Ovary (tissue), 9 donors: Measurements from ENCODE around the gene VIPR1. TPM values are rescaled to one million over a fixed set of nuclear protein-coding genes. Genes with fewer than 3 reads are reported as not detected.
"Not testable (repeated sequence)": the region's sequence is repeated elsewhere in the genome, so short reads cannot be mapped to it uniquely, and the experiment has no call there.

ENCODE experiments used
- DNase-seq, 5 donors: peaks; one replicate each; pipeline ENCODE4 v3.0.0-alpha.2; 2019 to 2020
- H3K27ac ChIP-seq, 2 donors: fragments of 200-600 bp; one replicate each; pipeline versions ENCODE4 v1.5.1 to v1.8.0; 2019 to 2022
- H3K27me3 ChIP-seq: fragments of 200-600 bp; one replicate; pipeline ENCODE4 v1.8.0; 2022
- H3K36me3 ChIP-seq: fragments of 200-600 bp; sonication (generic); one replicate; pipeline ENCODE4 v1.5.1; 2019
- H3K4me1 ChIP-seq: one replicate; pipeline ENCODE4 v1.8.1; 2013; ENCODE audit warnings: mild to moderate bottlenecking, moderate library complexity; ENCODE audit not compliant: insufficient read depth
- H3K4me3 ChIP-seq: fragments of 200-600 bp; sonication (generic); one replicate; pipeline ENCODE4 v1.5.1; 2017
- H3K9me3 ChIP-seq, 2 donors: fragments of 200-600 bp in 1 of 2; sonication (generic) in 1 of 2; one replicate each; pipeline versions ENCODE4 v1.5.1 to v1.8.1; 2013 to 2019; ENCODE audit warnings: mild to moderate bottlenecking in 1 of 2, moderate library complexity in 1 of 2
- EP300 ChIP-seq: sonication (generic); formaldehyde crosslinking; IDR thresholded peaks from one replicate; pipeline ENCODE4 v1.6.1; 2017; ENCODE audit warnings: antibody characterized with exemption
- POLR2A ChIP-seq: fragments of 450-650 bp; IDR thresholded peaks from one replicate; pipeline ENCODE4 v1.6.1; 2017; ENCODE audit warnings: antibody characterized with exemption, mild to moderate bottlenecking, moderate library complexity
- WGBS, 3 donors: extraction: QIAGEN DNeasy Blood & Tissue Kit in 1 of 3; methylation state at CpG; one replicate each; pipeline versions ENCODE4 v1.1.5 to v1.1.7; 2013 to 2017; 5-methylcytosine and 5-hydroxymethylcytosine counted together
- intact Hi-C, 4 donors: fragments of 100-400 bp; cut with DNase I; formaldehyde crosslinking; loops; one replicate each; pipeline versions ENCODE4 v1.11.0 to v1.15.1; 2022 to 2023
- polyA plus RNA-seq, 2 donors: library from polyadenylated mRNA; stranded (reverse); fragments of 200-250 nt in 1 of 2; fragments of 350-450 nt in 1 of 2; fragmentation: Illumina TruSeq in 1 of 2; extraction: RNeasy Lipid Tissue Mini Kit (QIAGEN cat#74804) in 1 of 2; gene quantifications; one replicate each; pipeline ENCODE4 v1.2.3, GENCODE V29; 2013 to 2014
- total RNA-seq, 7 donors: library from RNA; depleted of rRNA in 2 of 7; stranded (reverse); fragments of >200 nt in 2 of 7; fragmentation: NEBNext Ultra II Directional in 3 of 7; extraction: Animal tissue kit (Norgen Biotek cat#: 25700) in 3 of 7; gene quantifications; one replicate each; pipeline versions ENCODE4 v1.1.0 to v1.2.4, GENCODE V29; 2016 to 2023
- TF ChIP-seq, protein P1 (sequence below), 3 donors: fragments of 450-650 bp in 2 of 3; fragments of 200-600 bp in 1 of 3; IDR thresholded peaks; one replicate each; pipeline versions ENCODE4 v1.5.1 to v1.8.0; 2016 to 2022; ENCODE audit warnings: antibody characterized with exemption in 3 of 3, mild to moderate bottlenecking in 1 of 3
- donor health status: DM: no; HTN: no; CAD: no; lungs with moderate emphysema.
- donor health status: DM: no; HTN: no; CAD: no.
- donor health status: Bipolar disorder and iron deficiency.
- donor health status: DM: yes; HTN: yes; CAD: no.
- donor health status: DM: no; HTN: no; CAD: no.
- donor health status: DM: yes; HTN: yes; CAD: no.

The VIPR1 gene
- total and polyA plus RNA-seq, 9 donors: 0.12 to 2.2 (median 0.47) TPM

DNA sequence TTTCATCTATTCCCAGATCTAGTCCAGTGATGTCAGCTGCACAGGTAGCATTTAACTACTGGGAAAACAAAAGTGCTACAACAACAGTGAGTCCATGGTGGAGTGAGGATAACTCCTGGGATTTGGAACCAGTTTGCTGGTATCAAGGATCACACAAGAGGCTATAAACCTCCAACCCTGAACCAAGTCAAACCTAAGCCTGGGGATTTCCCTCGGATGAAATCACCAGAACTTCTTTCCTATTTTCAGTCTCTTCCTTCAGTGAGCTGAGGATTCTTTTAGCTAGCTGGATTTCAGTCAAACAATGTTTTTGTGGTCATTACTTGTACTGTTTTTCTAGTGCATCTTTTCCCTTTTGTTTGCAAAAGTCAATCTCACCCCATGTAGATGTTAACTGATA, 47.8 kb downstream of the VIPR1 start:
- TF ChIP-seq, protein P1, sequence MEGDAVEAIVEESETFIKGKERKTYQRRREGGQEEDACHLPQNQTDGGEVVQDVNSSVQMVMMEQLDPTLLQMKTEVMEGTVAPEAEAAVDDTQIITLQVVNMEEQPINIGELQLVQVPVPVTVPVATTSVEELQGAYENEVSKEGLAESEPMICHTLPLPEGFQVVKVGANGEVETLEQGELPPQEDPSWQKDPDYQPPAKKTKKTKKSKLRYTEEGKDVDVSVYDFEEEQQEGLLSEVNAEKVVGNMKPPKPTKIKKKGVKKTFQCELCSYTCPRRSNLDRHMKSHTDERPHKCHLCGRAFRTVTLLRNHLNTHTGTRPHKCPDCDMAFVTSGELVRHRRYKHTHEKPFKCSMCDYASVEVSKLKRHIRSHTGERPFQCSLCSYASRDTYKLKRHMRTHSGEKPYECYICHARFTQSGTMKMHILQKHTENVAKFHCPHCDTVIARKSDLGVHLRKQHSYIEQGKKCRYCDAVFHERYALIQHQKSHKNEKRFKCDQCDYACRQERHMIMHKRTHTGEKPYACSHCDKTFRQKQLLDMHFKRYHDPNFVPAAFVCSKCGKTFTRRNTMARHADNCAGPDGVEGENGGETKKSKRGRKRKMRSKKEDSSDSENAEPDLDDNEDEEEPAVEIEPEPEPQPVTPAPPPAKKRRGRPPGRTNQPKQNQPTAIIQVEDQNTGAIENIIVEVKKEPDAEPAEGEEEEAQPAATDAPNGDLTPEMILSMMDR (IDR thresholded peaks at IDR 0.05): no peak
- TF ChIP-seq POLR2A (no peak), EP300 (no peak)
- H3K4me1 ChIP-seq: no peaks in the 10 kb centered on the region
- DNase-seq: no peak
- WGBS, 3 donors: 32 to 93% (median 46%) methylated on average over 1 of the region's 1 CpG
- intact Hi-C loops: no loop called here
- H3K9me3 ChIP-seq: no peaks in the 10 kb centered on the region
- H3K27me3 ChIP-seq: no peaks in the 10 kb centered on the region
- no peak overlapping the region for H3K27ac ChIP-seq
- H3K4me3 ChIP-seq: no peak overlapping the region
- no peaks in the 10 kb centered on the region for H3K36me3 ChIP-seq

- intact Hi-C loops: no loop called here
- no peak overlapping the region for H3K27ac ChIP-seq
- no peaks in the 10 kb centered on the region for H3K4me1 ChIP-seq
- TF ChIP-seq POLR2A (no peak), EP300 (no peak)
- TF ChIP-seq, protein P1 (IDR thresholded peaks at IDR 0.05): no peak
- H3K9me3 ChIP-seq: no peaks in the 10 kb centered on the region
- 9 to 11% (median 9%) methylated on average over 1 of the region's 1 CpG for WGBS, 3 donors
- no peaks in the 10 kb centered on the region for H3K36me3 ChIP-seq
- no peak for DNase-seq
- H3K27me3 ChIP-seq: no peaks in the 10 kb centered on the region
- H3K4me3 ChIP-seq: no peak overlapping the region
Measured at GRCh38 chr3:42552830-42553229, 50.4 kb downstream of the VIPR1 start.

- TF ChIP-seq EP300 (no peak), POLR2A (no peak)
- TF ChIP-seq, protein P1 (IDR thresholded peaks at IDR 0.05): no peak
- 79 to 83% (median 82%) methylated on average over 3 of the region's 3 CpGs for WGBS, 3 donors
- Histone ChIP-seq H3K9me3 (no peaks in the 10 kb centered on the region), H3K4me3 (no peak overlapping the region), H3K27me3 (no peaks in the 10 kb centered on the region), H3K4me1 (no peaks in the 10 kb centered on the region), H3K36me3 (no peaks in the 10 kb centered on the region), H3K27ac (no peak overlapping the region)
- intact Hi-C loops: no loop called here
- DNase-seq: no peak
Measured at GRCh38 chr3:42556089-42556632, 53.7 kb downstream of the VIPR1 start.

DNA sequence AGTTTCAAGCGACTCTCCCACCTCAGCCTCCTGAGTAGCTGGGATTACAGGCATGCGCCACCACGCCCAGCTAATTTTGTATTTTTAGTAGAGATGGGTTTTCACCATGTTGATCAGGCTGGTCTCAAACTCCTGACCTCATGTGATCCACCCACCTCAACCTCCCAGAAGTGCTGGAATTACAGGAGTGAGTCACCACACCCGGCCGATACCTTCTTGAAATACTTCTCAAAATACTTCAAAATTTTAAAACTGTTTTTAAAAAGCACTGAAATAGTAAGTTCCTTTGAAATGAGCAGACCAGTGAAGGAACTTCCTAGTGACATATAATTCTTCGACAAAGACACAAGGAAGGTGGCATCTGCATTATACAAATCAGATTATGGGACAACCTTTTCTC, 54.4 kb downstream of the VIPR1 start:
- WGBS, 3 donors: 95 to 97% (median 95%) methylated on average over 6 of the region's 6 CpGs
- intact Hi-C loops, H3K27me3 ChIP-seq, H3K4me1 ChIP-seq, H3K4me3 ChIP-seq, H3K36me3 ChIP-seq, DNase-seq, H3K9me3 ChIP-seq, H3K27ac ChIP-seq: not testable (repeated sequence)

- intact Hi-C loops: no loop called here
- H3K36me3 ChIP-seq: no peaks in the 10 kb centered on the region
- no peaks in the 10 kb centered on the region for H3K27me3 ChIP-seq
- DNase-seq: no peak
- TF ChIP-seq POLR2A (no peak), EP300 (no peak)
- TF ChIP-seq, protein P1 (IDR thresholded peaks at IDR 0.05): no peak
- no peaks in the 10 kb centered on the region for H3K9me3 ChIP-seq
- H3K4me1 ChIP-seq: peaks cover 2% of the 10 kb centered on the region
- no peak overlapping the region for H3K4me3 ChIP-seq
- H3K27ac ChIP-seq: no peak overlapping the region
Measured at GRCh38 chr3:42557854-42558253, 55.4 kb downstream of the VIPR1 start.
